HG03064 (cell line): ENCODE data around the gene PRSS57.
"Not testable (repeated sequence)": the region's sequence is repeated elsewhere in the genome, so short reads cannot be mapped to it uniquely, and the experiment has no call there.

Experiments
- ATAC-seq: cut with Tn5 transposase; IDR thresholded peaks from one replicate; pipeline ENCODE4 v1.9.1; 2021; ENCODE audit warnings: low read depth; ENCODE audit not compliant: unreplicated experiment

Gene PRSS57

GRCh38 chr19:723714-724113 lies 28.5 kb upstream of the PRSS57 start:
- ATAC-seq = no peak

- no peak for ATAC-seq
Measured at GRCh38 chr19:723247-723646, 28.0 kb upstream of the PRSS57 start.

GRCh38 chr19:722553-723101 lies 27.4 kb upstream of the PRSS57 start:
- ATAC-seq = no peak

- no peak for ATAC-seq
Measured at GRCh38 chr19:720345-721160, 25.3 kb upstream of the PRSS57 start.

- ATAC-seq = no peak
Measured at GRCh38 chr19:719636-720344, 24.5 kb upstream of the PRSS57 start.

GRCh38 chr19:718991-719512 lies 23.8 kb upstream of the PRSS57 start:
- ATAC-seq = no peak

GRCh38 chr19:718251-718951 lies 23.1 kb upstream of the PRSS57 start:
- ATAC-seq = no peak

- ATAC-seq = no peak
Measured at GRCh38 chr19:715347-715746, 20.1 kb upstream of the PRSS57 start.

- ATAC-seq = no peak
Measured at GRCh38 chr19:711254-711653, 16.0 kb upstream of the PRSS57 start.

- no peak for ATAC-seq
Measured at GRCh38 chr19:710767-711166, 15.5 kb upstream of the PRSS57 start.

- no peak for ATAC-seq
Measured at GRCh38 chr19:709965-710571, 14.8 kb upstream of the PRSS57 start.

GRCh38 chr19:709196-709964 lies 14.1 kb upstream of the PRSS57 start:
- no peak for ATAC-seq

- no peak for ATAC-seq
Measured at GRCh38 chr19:708154-709143, 13.2 kb upstream of the PRSS57 start, which contains the start of gene PALM. Gene PALM (plus strand): TSS chr19:708935. CDS start chr19:709147, 212 bp downstream.

GRCh38 chr19:704447-704741 lies 9.1 kb upstream of the PRSS57 start:
- no peak for ATAC-seq

- no peak for ATAC-seq
Measured at GRCh38 chr19:703651-704446, 8.6 kb upstream of the PRSS57 start.

- no peak for ATAC-seq
Measured at GRCh38 chr19:703329-703650, 8.0 kb upstream of the PRSS57 start.

GRCh38 chr19:702847-703246 lies 7.6 kb upstream of the PRSS57 start:
- ATAC-seq = not testable (repeated sequence)

GRCh38 chr19:699885-700284 lies 4.6 kb upstream of the PRSS57 start:
- ATAC-seq = not testable (repeated sequence)
